ENCODE measurements around the gene TACO1. TPM values are rescaled to one million over a fixed set of nuclear protein-coding genes. Genes with fewer than 3 reads are reported as not detected.

Gene TACO1
- total and polyA plus RNA-seq, 10 of the 15 experiments (the other 5 are each of a cell fraction or from before 2014, with no cell fraction given): 8.5 to 38.6 (median 27.0) TPM

DNA sequence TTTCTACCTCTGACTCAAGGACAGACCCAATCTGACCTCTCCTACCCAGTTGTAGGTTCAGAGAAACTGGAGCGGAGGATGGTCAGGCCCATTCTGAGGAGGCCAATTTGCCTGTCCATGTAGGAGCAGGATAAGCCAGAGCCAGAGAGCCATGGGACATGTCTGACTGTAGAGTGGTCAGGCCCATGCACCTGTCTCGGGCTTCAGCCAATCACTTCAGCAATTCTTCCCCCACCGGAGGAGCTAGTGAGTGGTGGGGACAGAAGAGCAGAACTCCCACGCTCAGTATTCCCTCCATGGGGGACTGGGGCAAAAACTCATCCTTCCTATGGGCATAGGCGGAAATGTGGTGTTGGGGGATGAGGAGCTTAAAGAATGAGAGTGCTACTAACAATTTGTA is 36.1 kb upstream of the TACO1 start (continued):
- TF ChIP-seq, protein P1, sequence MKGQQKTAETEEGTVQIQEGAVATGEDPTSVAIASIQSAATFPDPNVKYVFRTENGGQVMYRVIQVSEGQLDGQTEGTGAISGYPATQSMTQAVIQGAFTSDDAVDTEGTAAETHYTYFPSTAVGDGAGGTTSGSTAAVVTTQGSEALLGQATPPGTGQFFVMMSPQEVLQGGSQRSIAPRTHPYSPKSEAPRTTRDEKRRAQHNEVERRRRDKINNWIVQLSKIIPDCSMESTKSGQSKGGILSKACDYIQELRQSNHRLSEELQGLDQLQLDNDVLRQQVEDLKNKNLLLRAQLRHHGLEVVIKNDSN (IDR thresholded peaks at IDR 0.05; ENCODE audit: borderline replicate concordance, extremely low read length, insufficient read depth, low read depth, low read length): no peak
- no peak for TF ChIP-seq ASH2L (IDR thresholded peaks at IDR 0.05; ENCODE audit: borderline replicate concordance, low read depth)
- TF ChIP-seq, protein P2, sequence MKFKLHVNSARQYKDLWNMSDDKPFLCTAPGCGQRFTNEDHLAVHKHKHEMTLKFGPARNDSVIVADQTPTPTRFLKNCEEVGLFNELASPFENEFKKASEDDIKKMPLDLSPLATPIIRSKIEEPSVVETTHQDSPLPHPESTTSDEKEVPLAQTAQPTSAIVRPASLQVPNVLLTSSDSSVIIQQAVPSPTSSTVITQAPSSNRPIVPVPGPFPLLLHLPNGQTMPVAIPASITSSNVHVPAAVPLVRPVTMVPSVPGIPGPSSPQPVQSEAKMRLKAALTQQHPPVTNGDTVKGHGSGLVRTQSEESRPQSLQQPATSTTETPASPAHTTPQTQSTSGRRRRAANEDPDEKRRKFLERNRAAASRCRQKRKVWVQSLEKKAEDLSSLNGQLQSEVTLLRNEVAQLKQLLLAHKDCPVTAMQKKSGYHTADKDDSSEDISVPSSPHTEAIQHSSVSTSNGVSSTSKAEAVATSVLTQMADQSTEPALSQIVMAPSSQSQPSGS (IDR thresholded peaks at IDR 0.05; ENCODE audit: low read length): no peak
- TF ChIP-seq SMARCA5 (IDR thresholded peaks at IDR 0.05): no peak
- TF ChIP-seq, protein P3, sequence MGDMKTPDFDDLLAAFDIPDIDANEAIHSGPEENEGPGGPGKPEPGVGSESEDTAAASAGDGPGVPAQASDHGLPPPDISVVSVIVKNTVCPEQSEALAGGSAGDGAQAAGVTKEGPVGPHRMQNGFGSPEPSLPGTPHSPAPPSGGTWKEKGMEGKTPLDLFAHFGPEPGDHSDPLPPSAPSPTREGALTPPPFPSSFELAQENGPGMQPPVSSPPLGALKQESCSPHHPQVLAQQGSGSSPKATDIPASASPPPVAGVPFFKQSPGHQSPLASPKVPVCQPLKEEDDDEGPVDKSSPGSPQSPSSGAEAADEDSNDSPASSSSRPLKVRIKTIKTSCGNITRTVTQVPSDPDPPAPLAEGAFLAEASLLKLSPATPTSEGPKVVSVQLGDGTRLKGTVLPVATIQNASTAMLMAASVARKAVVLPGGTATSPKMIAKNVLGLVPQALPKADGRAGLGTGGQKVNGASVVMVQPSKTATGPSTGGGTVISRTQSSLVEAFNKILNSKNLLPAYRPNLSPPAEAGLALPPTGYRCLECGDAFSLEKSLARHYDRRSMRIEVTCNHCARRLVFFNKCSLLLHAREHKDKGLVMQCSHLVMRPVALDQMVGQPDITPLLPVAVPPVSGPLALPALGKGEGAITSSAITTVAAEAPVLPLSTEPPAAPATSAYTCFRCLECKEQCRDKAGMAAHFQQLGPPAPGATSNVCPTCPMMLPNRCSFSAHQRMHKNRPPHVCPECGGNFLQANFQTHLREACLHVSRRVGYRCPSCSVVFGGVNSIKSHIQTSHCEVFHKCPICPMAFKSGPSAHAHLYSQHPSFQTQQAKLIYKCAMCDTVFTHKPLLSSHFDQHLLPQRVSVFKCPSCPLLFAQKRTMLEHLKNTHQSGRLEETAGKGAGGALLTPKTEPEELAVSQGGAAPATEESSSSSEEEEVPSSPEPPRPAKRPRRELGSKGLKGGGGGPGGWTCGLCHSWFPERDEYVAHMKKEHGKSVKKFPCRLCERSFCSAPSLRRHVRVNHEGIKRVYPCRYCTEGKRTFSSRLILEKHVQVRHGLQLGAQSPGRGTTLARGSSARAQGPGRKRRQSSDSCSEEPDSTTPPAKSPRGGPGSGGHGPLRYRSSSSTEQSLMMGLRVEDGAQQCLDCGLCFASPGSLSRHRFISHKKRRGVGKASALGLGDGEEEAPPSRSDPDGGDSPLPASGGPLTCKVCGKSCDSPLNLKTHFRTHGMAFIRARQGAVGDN (IDR thresholded peaks at IDR 0.05): no peak
- TF ChIP-seq, protein P4, sequence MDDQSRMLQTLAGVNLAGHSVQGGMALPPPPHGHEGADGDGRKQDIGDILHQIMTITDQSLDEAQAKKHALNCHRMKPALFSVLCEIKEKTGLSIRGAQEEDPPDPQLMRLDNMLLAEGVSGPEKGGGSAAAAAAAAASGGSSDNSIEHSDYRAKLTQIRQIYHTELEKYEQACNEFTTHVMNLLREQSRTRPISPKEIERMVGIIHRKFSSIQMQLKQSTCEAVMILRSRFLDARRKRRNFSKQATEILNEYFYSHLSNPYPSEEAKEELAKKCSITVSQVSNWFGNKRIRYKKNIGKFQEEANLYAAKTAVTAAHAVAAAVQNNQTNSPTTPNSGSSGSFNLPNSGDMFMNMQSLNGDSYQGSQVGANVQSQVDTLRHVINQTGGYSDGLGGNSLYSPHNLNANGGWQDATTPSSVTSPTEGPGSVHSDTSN (IDR thresholded peaks at IDR 0.05; ENCODE audit: insufficient replicate concordance, low read depth, low read length): no peak
- no peak for TF ChIP-seq NFYA (IDR thresholded peaks at IDR 0.05; ENCODE audit: borderline replicate concordance, low read depth, low read length)
